ENCODE data around the gene PDGFRB.

PDGFRB gene

DNA sequence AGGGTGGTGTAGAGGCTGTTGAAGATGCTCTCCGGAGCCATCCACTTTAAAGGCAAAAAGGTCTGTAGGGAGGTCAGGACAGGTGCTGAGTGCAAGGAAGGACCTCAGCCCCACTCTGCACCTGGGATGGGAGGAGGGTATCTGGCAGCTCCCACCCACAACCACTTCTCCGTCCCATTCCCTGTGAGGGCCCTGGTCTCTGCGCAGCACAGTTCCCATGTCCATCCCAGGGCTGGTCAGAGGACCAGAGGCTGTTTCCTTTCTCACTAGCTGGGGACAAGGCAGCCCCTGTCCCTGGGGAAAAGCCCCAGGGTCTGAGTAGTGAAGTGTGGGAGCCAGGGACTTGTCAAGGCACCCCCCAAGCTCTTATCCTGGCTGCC, 35.6 kb downstream of the PDGFRB start:
- Histone ChIP-seq H3K79me2 (ENCODE audit: insufficient read depth, low read length) (no peaks in the 10 kb centered on the region), H3K27ac (ENCODE audit: low read depth, low read length) (no peak overlapping the region), H4K20me1 (ENCODE audit: low read depth, low read length) (no peaks in the 10 kb centered on the region), H3K27me3 (ENCODE audit: low read length) (no peaks in the 10 kb centered on the region), H3K9ac (ENCODE audit: low read length) (no peak overlapping the region), H3K4me3 (ENCODE audit: insufficient read depth, low read length, poor library complexity, severe bottlenecking) (no peak overlapping the region), H3K4me2 (ENCODE audit: low read depth, low read length, poor library complexity, severe bottlenecking) (no peak overlapping the region), H2AFZ (ENCODE audit: low read depth, low read length, severe bottlenecking) (no peak overlapping the region), H3K9me3 (ENCODE audit: insufficient read depth, low read length) (no peaks in the 10 kb centered on the region), H3K9me2 (replicated peaks; ENCODE audit: insufficient read depth, low read length) (no peaks in the 10 kb centered on the region), H3K36me3 (ENCODE audit: low read length) (no peaks in the 10 kb centered on the region), H3F3A (ENCODE audit: insufficient read depth) (no peaks in the 10 kb centered on the region)
- TF ChIP-seq EZH2phosphoT487 (conservative IDR thresholded peaks at IDR 0.05; ENCODE audit: low read length) = no peak
- TF ChIP-seq, protein P1, sequence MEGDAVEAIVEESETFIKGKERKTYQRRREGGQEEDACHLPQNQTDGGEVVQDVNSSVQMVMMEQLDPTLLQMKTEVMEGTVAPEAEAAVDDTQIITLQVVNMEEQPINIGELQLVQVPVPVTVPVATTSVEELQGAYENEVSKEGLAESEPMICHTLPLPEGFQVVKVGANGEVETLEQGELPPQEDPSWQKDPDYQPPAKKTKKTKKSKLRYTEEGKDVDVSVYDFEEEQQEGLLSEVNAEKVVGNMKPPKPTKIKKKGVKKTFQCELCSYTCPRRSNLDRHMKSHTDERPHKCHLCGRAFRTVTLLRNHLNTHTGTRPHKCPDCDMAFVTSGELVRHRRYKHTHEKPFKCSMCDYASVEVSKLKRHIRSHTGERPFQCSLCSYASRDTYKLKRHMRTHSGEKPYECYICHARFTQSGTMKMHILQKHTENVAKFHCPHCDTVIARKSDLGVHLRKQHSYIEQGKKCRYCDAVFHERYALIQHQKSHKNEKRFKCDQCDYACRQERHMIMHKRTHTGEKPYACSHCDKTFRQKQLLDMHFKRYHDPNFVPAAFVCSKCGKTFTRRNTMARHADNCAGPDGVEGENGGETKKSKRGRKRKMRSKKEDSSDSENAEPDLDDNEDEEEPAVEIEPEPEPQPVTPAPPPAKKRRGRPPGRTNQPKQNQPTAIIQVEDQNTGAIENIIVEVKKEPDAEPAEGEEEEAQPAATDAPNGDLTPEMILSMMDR (IDR thresholded peaks at IDR 0.05; ENCODE audit: insufficient read depth, low read length, poor library complexity, severe bottlenecking) = no peak

DNA sequence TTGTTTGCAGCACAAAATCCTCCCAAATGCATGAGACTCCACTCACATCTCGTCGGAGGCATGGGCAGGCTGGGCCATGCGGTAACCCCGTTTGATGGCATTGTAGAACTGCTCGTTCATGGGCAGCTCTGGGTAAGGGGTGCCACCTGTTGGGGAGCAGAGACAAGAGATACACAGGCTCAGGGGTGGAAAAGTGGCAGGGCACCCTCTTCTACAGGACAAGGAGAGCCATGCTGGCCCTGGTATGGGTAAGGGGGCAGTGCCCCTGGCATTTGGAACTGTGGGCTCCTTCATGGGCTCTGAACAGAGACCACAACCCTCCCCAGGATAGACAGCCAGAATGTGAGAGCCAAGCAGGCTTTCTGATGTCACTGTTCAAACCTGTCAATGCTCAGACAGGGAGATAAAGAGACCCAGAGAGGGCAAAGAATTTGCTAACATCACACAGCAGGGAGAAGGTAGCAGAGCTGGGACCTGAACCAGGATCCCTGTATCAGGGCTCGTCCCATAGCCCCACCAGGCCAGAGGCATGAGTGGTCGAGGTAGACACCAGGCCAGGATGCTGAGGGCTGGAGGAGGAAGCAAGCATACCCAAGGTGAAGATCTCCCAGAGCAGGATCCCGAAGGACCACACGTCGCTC, 36.1 kb downstream of the PDGFRB start:
- Histone ChIP-seq H3K9ac (ENCODE audit: low read length) (no peak overlapping the region), H3F3A (ENCODE audit: insufficient read depth) (no peaks in the 10 kb centered on the region), H3K4me3 (ENCODE audit: insufficient read depth, low read length, poor library complexity, severe bottlenecking) (no peak overlapping the region), H3K9me3 (ENCODE audit: insufficient read depth, low read length) (no peaks in the 10 kb centered on the region), H3K4me2 (ENCODE audit: low read depth, low read length, poor library complexity, severe bottlenecking) (no peak overlapping the region), H3K27me3 (ENCODE audit: low read length) (no peaks in the 10 kb centered on the region), H3K27ac (ENCODE audit: low read depth, low read length) (no peak overlapping the region), H4K20me1 (ENCODE audit: low read depth, low read length) (no peaks in the 10 kb centered on the region), H3K36me3 (ENCODE audit: low read length) (no peaks in the 10 kb centered on the region), H3K9me2 (replicated peaks; ENCODE audit: insufficient read depth, low read length) (no peaks in the 10 kb centered on the region), H3K79me2 (ENCODE audit: insufficient read depth, low read length) (no peaks in the 10 kb centered on the region), H2AFZ (ENCODE audit: low read depth, low read length, severe bottlenecking) (no peak overlapping the region)
- no peak for TF ChIP-seq EZH2phosphoT487 (conservative IDR thresholded peaks at IDR 0.05; ENCODE audit: low read length)
- TF ChIP-seq, protein P1 (IDR thresholded peaks at IDR 0.05; ENCODE audit: insufficient read depth, low read length, poor library complexity, severe bottlenecking) = no peak

DNA sequence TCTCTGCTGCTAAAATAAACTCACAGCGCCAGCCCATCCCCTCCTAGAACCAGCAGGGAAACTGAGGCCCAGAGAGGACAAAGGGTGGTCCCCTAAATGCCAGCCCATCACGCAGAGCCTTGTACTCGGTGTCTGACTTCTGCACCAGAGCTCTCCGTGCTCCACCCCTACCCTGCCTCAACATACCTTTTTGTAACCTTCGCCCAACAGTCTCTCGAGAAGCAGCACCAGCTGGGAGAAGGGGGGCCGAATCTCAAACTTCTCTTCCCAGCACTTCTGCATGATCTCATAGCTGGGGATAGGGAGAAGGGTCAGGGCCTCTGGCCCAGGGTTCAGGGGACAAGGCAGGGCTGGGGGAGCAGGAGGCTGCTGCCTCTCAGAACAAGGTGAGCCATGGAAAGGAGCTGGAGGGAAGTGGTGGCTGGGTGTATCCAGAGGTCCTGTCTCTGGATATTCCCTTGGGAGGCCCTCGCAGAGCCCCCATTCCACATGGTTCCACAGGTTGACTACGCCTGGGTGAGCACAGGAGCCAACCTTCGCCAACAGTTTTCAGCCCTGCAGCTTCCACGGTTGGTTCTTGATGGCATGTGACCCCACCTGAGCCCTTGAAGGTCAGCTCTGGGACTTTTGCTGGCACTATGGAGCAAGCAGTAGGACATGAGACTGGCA, 37.0 kb downstream of the PDGFRB start:
- H3K27ac ChIP-seq (ENCODE audit: low read depth, low read length) = no peak overlapping the region
- no peak overlapping the region for H3K9ac ChIP-seq (ENCODE audit: low read length)
- no peaks in the 10 kb centered on the region for H3K9me3 ChIP-seq (ENCODE audit: insufficient read depth, low read length)
- no peaks in the 10 kb centered on the region for H3K27me3 ChIP-seq (ENCODE audit: low read length)
- H3K4me3 ChIP-seq (ENCODE audit: insufficient read depth, low read length, poor library complexity, severe bottlenecking) = no peak overlapping the region
- H2AFZ ChIP-seq (ENCODE audit: low read depth, low read length, severe bottlenecking) = no peak overlapping the region
- no peaks in the 10 kb centered on the region for H3K79me2 ChIP-seq (ENCODE audit: insufficient read depth, low read length)
- no peak for TF ChIP-seq EZH2phosphoT487 (conservative IDR thresholded peaks at IDR 0.05; ENCODE audit: low read length)
- TF ChIP-seq, protein P1 (IDR thresholded peaks at IDR 0.05; ENCODE audit: insufficient read depth, low read length, poor library complexity, severe bottlenecking) = no peak
- no peak overlapping the region for H3K4me2 ChIP-seq (ENCODE audit: low read depth, low read length, poor library complexity, severe bottlenecking)
- no peaks in the 10 kb centered on the region for H3K9me2 ChIP-seq (replicated peaks; ENCODE audit: insufficient read depth, low read length)
- no peaks in the 10 kb centered on the region for H4K20me1 ChIP-seq (ENCODE audit: low read depth, low read length)
- H3F3A ChIP-seq (ENCODE audit: insufficient read depth) = no peaks in the 10 kb centered on the region
- no peaks in the 10 kb centered on the region for H3K36me3 ChIP-seq (ENCODE audit: low read length)

All from SU-DHL-6 (cell line).